ENCODE measurements around the gene GJA3.

The GJA3 gene

DNA sequence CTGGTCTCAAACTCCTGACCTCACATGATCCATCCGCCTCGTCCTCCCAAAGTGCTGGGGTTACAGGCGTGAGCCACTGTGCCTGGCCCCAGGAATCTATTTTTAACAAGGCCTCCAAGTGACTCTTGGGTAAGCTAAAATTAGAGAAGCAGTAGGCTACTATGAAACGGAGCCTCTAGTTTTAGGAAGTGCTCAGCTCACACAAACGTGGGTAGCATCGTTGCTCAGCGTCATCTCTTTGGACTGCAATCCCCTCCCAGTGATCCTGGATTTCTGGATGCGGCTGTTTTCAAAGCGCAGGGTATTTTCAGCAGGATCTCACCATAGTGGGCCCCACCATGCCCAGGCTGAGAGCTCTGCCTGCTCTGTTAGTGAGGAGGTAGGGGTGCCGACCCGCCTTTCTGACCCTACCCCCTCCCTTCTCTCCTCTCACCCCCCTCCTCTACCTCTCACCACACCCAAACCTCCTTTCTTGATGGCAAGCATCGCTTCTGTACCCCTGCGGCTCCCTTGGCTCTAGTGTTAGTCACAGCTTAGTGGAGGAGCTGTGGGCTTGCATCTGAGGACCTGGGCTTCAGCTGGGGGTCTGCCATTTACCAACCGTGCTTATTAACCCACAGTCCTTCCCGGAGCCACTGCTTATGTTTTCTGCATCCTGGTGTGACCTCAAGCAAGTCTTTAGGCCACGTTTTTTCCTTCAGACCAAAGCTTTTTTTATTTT lies 34.2 kb downstream of the GJA3 start:
- DNase-seq: no peak

GRCh38 chr13:20125783-20126165 lies 35.1 kb downstream of the GJA3 start:
- DNase-seq: no peak

GRCh38 chr13:20125129-20125782 lies 35.6 kb downstream of the GJA3 start:
- DNase-seq: no peak

- no peak for DNase-seq
These were observed 36.5 kb downstream of the GJA3 start for GRCh38 chr13:20124303-20124702.

DNA sequence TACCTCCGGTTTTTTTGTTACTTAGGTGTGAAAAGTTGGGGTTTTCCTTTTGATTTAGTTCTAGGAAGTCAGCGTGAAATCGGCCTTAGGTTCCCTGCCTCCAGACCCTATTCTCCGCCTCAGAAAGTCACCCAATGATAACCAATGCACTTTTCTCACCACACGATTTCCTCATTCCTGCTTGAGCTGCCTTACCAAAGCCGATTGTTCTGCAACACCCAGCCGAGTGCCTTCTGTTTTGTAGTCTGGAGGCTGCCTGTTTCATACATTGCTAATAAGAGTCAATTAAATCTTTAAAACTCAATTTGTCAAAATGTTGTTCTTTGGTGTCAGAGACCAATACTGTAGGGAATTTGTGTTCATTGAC lies 39.7 kb downstream of the GJA3 start:
- DNase-seq: peak; percentile 29

DNA sequence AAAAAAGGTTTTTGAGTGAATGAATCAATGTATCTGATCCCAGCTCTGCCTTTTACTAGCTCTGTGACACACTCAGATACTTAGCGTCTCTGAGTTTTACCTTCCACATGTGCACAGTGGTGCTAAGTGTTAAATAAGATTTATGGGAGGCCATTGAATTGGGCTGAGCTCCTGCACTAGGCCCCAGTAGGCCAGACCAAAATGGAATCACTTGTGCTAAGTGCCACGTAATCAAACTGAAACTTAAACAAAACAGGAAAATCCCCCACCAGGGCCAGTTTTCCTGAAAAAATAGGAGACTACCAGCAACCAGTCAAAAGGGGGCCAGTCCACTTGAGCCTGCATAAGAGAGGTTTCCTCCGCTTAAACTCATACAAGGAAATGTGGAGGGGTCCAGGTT lies 40.9 kb downstream of the GJA3 start:
- DNase-seq: no peak

DNA sequence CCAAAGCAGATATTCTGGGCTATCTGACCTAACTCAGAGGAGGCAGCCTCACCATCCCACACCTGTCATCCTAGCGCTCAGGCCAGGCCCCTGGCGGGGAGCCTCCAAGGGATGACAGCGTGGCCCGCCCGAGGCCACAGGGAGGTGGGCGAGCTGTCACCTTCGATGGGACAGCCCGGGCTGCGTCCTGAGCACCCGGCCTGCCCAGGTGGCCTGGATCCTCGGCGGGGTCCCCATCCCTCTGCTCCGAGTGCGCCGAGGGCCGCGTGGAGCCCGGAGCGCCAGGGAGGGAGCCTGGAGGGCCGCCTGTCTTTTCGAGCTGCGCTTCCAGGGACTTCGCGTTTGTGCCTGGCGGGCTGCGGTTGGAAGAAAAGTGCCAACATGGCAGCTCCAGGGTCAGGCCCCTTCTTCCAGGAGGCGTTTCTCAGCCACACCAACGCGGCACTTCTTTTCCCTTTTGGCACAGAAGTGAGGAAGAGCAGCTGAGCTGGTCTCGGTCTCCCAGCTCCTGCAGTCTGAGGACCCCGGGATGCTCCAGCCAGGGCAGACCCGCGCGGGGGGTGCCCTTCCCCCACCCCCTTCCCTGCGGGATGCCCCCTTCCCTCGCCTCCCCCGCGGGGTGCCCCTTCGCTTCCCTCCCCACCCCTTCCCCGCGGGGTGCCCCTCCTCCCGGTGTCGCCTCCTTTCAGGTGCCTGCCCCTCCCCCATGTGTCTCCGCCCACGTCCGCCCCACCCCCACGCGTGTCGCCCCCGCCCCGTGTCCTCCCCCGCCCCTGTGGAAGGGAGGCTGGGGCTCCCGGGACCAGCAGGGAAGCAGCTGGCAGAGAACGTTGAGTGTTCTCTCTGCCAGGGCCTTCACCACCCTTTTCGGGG lies 42.3 kb downstream of the GJA3 start:
- no peak for DNase-seq

DNA sequence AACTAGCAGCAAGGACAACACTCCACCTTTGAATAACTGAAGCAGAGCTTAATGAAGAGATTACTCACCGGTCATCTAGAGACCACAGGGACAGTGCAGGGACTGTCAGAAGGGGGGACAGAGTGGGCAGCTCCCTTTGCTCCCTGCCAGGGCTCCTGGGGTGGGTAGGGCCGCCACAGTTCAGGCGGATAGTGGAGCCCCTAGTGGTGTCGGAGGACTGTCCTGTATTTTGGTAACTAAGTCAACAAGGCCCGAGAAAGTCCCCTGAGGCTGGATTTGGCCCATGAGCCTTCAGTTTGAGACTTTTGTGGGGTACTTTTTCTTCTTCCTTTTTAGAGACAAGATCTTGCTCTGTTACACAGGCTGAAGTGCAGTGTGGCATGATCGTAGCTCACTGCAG lies 44.6 kb downstream of the GJA3 start:
- no peak for DNase-seq

- DNase-seq: no peak
These were observed 46.7 kb downstream of the GJA3 start for GRCh38 chr13:20114066-20114610.

DNA sequence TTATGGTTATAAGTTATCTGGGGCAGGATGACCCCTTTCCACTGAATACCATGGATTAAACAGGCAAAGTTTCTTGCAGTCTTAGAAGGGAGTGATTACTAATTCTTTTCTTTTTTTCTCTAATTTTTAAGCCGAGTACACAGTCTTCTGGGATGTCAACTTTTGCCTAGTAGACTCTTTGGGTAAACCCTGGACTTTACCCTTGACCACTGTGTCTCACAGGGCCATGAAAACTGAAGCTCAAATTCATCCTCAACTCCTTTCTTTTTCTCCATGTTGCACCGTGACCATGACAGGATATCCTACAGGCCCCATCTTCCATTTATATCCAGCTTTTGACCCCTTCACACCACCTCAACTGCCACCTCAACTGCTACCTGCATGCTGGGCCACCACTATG lies 51.8 kb downstream of the GJA3 start:
- DNase-seq: no peak

DNA sequence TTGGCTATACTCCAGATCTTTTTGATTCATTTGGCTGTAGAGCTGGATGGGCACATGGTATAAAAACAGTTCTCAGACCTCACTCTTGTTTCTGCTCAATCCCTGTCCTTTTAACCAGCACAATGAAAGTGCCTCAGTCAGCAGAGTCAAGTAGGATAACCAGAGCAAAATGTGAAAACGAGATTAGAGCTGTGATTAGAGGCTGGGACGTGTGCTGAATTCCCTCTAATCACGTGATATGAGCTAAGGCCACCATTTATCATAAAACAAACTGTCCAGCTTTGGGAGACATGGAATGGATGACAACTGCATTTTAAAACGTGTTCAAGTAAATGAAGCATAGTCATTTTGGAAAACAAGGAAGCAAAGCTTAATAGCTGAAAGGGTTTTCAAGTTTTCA lies 54.1 kb downstream of the GJA3 start:
- DNase-seq: no peak

- no peak for DNase-seq
These were observed 55.6 kb downstream of the GJA3 start for GRCh38 chr13:20105161-20105689.

GRCh38 chr13:20102525-20103180 lies 58.2 kb downstream of the GJA3 start:
- DNase-seq: no peak

DNA sequence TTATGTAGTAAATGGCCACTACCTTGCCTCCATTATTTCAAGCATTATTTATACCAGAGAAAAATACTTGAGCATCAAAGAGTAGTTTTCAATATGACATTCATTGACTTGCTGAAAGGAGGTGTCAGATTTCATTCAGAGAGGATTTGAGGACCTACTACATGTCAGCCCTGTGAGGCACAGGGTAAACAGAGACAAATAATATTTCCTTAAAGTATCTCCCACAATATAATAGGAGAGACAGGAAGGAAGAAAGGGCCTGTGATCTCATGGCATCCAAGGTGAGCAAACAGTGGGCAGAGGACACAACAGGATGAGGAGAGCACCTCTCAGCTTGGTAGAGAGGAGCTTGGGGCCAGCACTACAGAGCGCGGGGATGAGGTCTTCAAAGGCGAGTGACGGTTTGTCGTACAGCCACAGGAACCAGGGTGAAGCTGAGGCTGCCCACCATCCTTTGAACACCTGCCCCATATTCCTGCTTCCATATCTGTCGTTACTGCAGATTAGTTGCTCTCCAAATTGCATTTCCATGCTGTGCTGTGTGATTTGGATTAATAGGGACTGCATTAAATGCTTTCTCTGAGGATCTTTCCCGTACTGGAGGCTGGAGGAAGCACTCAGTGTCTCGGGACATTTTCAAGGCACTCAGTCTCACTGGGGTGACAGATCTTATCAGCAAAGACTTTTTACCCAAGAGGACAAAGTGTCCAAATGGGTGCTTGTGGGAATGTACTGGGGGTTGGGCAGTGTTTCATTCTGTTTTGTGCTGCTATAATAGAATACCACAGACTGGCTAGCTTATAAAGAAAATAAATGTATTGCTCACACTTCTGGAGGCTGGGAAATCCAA lies 59.2 kb downstream of the GJA3 start:
- no peak for DNase-seq

- DNase-seq: no peak
These were observed 61.5 kb downstream of the GJA3 start for GRCh38 chr13:20099319-20099718.

- no peak for DNase-seq
These were observed 66.9 kb downstream of the GJA3 start for GRCh38 chr13:20093951-20094350.

GRCh38 chr13:20090349-20090748 lies 70.5 kb downstream of the GJA3 start:
- no peak for DNase-seq

Data from NCI-H748 treated with DMSO at 0.1 percent for 48 hours (cell line).